ENCODE measurements around the gene XRCC3.

XRCC3 gene

GRCh38 chr14:103729496-103730448 lies 14.5 kb upstream of the XRCC3 start:
- no peak overlapping the region for H3K4me3 ChIP-seq (ENCODE audit: low read depth, low read length)
- DNase-seq (ENCODE audit: low read depth): no peak

GRCh38 chr14:103728721-103729120 lies 13.5 kb upstream of the XRCC3 start:
- no peak overlapping the region for H3K4me3 ChIP-seq (ENCODE audit: low read depth, low read length)
- no peak for DNase-seq (ENCODE audit: low read depth)

- DNase-seq (ENCODE audit: low read depth): no peak
- no peak overlapping the region for H3K4me3 ChIP-seq (ENCODE audit: low read depth, low read length)
Measured at GRCh38 chr14:103728141-103728540, 12.9 kb upstream of the XRCC3 start.

- no peak for DNase-seq (ENCODE audit: low read depth)
- no peak overlapping the region for H3K4me3 ChIP-seq (ENCODE audit: low read depth, low read length)
Measured at GRCh38 chr14:103727313-103727980, 12.2 kb upstream of the XRCC3 start.

GRCh38 chr14:103726474-103726873 lies 11.2 kb upstream of the XRCC3 start:
- no peak for DNase-seq (ENCODE audit: low read depth)
- no peak overlapping the region for H3K4me3 ChIP-seq (ENCODE audit: low read depth, low read length)

GRCh38 chr14:103725739-103726395 lies 10.6 kb upstream of the XRCC3 start:
- DNase-seq (ENCODE audit: low read depth): no peak
- no peak overlapping the region for H3K4me3 ChIP-seq (ENCODE audit: low read depth, low read length)

- no peak for DNase-seq (ENCODE audit: low read depth)
Measured at GRCh38 chr14:103725001-103725682, 9.9 kb upstream of the XRCC3 start.

GRCh38 chr14:103724116-103724515 lies 8.9 kb upstream of the XRCC3 start:
- no peak overlapping the region for H3K4me3 ChIP-seq (ENCODE audit: low read depth, low read length)

More at GRCh38 chr14:103725001-103725682, 9.9 kb upstream of the XRCC3 start:
- no peak overlapping the region for H3K4me3 ChIP-seq (ENCODE audit: low read depth, low read length)

GRCh38 chr14:103723748-103724081 lies 8.5 kb upstream of the XRCC3 start:
- no peak overlapping the region for H3K4me3 ChIP-seq (ENCODE audit: low read depth, low read length)
- DNase-seq (ENCODE audit: low read depth): no peak

More at GRCh38 chr14:103724116-103724515, 8.9 kb upstream of the XRCC3 start:
- DNase-seq (ENCODE audit: low read depth): no peak

GRCh38 chr14:103721334-103722120 lies 6.3 kb upstream of the XRCC3 start:
- DNase-seq (ENCODE audit: low read depth): no peak
- H3K4me3 ChIP-seq (ENCODE audit: low read depth, low read length): no peak overlapping the region

GRCh38 chr14:103719751-103720150 lies 4.5 kb upstream of the XRCC3 start:
- H3K4me3 ChIP-seq (ENCODE audit: low read depth, low read length): no peak overlapping the region
- no peak for DNase-seq (ENCODE audit: low read depth)

GRCh38 chr14:103718572-103718971 lies 3.3 kb upstream of the XRCC3 start:
- peak; percentile 59 for DNase-seq (ENCODE audit: low read depth)
- no peak overlapping the region for H3K4me3 ChIP-seq (ENCODE audit: low read depth, low read length)

- H3K4me3 ChIP-seq (ENCODE audit: low read depth, low read length): peak overlapping the region; percentile 76
- no peak for DNase-seq (ENCODE audit: low read depth)
Measured at GRCh38 chr14:103716899-103717411, 1.7 kb upstream of the XRCC3 start.

- no peak for DNase-seq (ENCODE audit: low read depth)
- H3K4me3 ChIP-seq (ENCODE audit: low read depth, low read length): peak overlapping the region; percentile 76
Measured at GRCh38 chr14:103716091-103716801, 995 bp upstream of the XRCC3 start.

GRCh38 chr14:103714063-103714724 lies 1.1 kb downstream of the XRCC3 start:
- peak overlapping the region; percentile 58 for H3K4me3 ChIP-seq (ENCODE audit: low read depth, low read length)
- DNase-seq (ENCODE audit: low read depth): no peak

GRCh38 chr14:103713304-103714062 lies 1.8 kb downstream of the XRCC3 start:
- H3K4me3 ChIP-seq (ENCODE audit: low read depth, low read length): no peak overlapping the region
- DNase-seq (ENCODE audit: low read depth): no peak

Data from skeletal muscle cell (primary cell).